Liver (tissue), 3 donors: ENCODE data around the gene KIRREL1.

Experiments
- RAD21 ChIP-seq, 2 donors: IDR thresholded peaks; 2 replicates each; pipeline ENCODE4 v1.6.1; 2016; ENCODE audit warnings: antibody characterized with exemption in 2 of 2, mild to moderate bottlenecking in 2 of 2
- TF ChIP-seq, protein P1 (sequence below): fragments of 150-350 bp; IDR thresholded peaks from 2 replicates; pipeline ENCODE4 v1.5.1; 2017; ENCODE audit warnings: improper control_type of control experiment, low read depth, low read length; ENCODE audit not compliant: missing input control
- donor health status: healthy.
- donor health status: healthy.

DNA sequence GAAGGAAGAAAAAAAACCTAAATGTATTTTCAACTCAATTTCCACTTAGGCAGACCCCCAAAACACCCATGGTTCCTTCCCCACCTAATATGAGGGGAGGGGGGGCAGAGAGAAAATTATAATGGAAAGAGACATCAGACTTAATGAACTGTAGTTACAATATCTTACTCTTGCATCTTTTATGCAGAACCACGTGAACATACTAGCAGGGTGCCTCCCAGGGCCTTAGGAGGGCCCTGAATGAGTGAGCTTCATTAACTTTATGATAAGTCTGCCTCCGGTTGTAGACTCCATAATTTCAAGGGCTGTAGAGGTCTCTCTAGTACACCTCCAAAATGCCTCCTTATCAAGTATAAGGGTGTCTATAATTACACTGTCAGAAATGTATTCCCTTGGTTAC, 11.3 kb upstream of the KIRREL1 start:
- no peak for TF ChIP-seq RAD21 (IDR thresholded peaks at IDR 0.05)
- TF ChIP-seq, protein P1, sequence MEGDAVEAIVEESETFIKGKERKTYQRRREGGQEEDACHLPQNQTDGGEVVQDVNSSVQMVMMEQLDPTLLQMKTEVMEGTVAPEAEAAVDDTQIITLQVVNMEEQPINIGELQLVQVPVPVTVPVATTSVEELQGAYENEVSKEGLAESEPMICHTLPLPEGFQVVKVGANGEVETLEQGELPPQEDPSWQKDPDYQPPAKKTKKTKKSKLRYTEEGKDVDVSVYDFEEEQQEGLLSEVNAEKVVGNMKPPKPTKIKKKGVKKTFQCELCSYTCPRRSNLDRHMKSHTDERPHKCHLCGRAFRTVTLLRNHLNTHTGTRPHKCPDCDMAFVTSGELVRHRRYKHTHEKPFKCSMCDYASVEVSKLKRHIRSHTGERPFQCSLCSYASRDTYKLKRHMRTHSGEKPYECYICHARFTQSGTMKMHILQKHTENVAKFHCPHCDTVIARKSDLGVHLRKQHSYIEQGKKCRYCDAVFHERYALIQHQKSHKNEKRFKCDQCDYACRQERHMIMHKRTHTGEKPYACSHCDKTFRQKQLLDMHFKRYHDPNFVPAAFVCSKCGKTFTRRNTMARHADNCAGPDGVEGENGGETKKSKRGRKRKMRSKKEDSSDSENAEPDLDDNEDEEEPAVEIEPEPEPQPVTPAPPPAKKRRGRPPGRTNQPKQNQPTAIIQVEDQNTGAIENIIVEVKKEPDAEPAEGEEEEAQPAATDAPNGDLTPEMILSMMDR = no peak
